D341Med (cell line): Measurements from ENCODE around the gene BPIFB1.

Experiments
- DNase-seq: peaks from one replicate; pipeline ENCODE4 v3.0.0; 2012; ENCODE audit warnings: low spot score

BPIFB1 gene

GRCh38 chr20:33282991-33283555 is at the start of gene BPIFB1:
BPIFB1 (plus strand) TSS chr20:33283214; CDS start chr20:33286074, 2,860 bp downstream.
- no peak for DNase-seq

GRCh38 chr20:33234050-33234449 is 49.0 kb upstream of the BPIFB1 start:
- DNase-seq: no peak

GRCh38 chr20:33235696-33236095 is 47.3 kb upstream of the BPIFB1 start, which contains the start of gene BPIFA1:
BPIFA1 (plus strand) TSS chr20:33235996; CDS start chr20:33237712, 1,716 bp downstream.
- DNase-seq: no peak

- no peak for DNase-seq
Measured at GRCh38 chr20:33236351-33236750, 46.7 kb upstream of the BPIFB1 start.

GRCh38 chr20:33237989-33238388 is 45.0 kb upstream of the BPIFB1 start:
- DNase-seq: no peak

- DNase-seq: no peak
Measured at GRCh38 chr20:33239418-33239817, 43.6 kb upstream of the BPIFB1 start.

GRCh38 chr20:33239979-33240736 is 42.9 kb upstream of the BPIFB1 start:
- DNase-seq: no peak

- DNase-seq: no peak
Measured at GRCh38 chr20:33240923-33241322, 42.1 kb upstream of the BPIFB1 start.

GRCh38 chr20:33242319-33243100 is 40.5 kb upstream of the BPIFB1 start:
- DNase-seq: no peak

- DNase-seq: no peak
Measured at GRCh38 chr20:33246077-33246476, 36.9 kb upstream of the BPIFB1 start.

GRCh38 chr20:33249456-33249855 is 33.6 kb upstream of the BPIFB1 start:
- no peak for DNase-seq

- peak; percentile 46 for DNase-seq
Measured at GRCh38 chr20:33250666-33251065, 32.3 kb upstream of the BPIFB1 start.

GRCh38 chr20:33251496-33251895 is 31.5 kb upstream of the BPIFB1 start:
- DNase-seq: no peak

- DNase-seq: no peak
Measured at GRCh38 chr20:33252460-33252859, 30.6 kb upstream of the BPIFB1 start.

- DNase-seq: no peak
Measured at GRCh38 chr20:33255005-33255404, 28.0 kb upstream of the BPIFB1 start.

- no peak for DNase-seq
Measured at GRCh38 chr20:33257237-33257636, 25.8 kb upstream of the BPIFB1 start.

GRCh38 chr20:33259371-33259770 is 23.6 kb upstream of the BPIFB1 start:
- DNase-seq: no peak

GRCh38 chr20:33261465-33261864 is 21.5 kb upstream of the BPIFB1 start:
- DNase-seq: no peak

- peak; percentile 74 for DNase-seq
Measured at GRCh38 chr20:33262658-33263065, 20.4 kb upstream of the BPIFB1 start.

GRCh38 chr20:33263784-33264183 is 19.2 kb upstream of the BPIFB1 start:
- no peak for DNase-seq

GRCh38 chr20:33267701-33268100 is 15.3 kb upstream of the BPIFB1 start:
- no peak for DNase-seq

- no peak for DNase-seq
Measured at GRCh38 chr20:33272155-33272873, 10.7 kb upstream of the BPIFB1 start.
